Smooth muscle cell (in vitro differentiated cells): ENCODE measurements around the gene NOTUM. TPM values are rescaled to one million over a fixed set of nuclear protein-coding genes. Genes with fewer than 3 reads are reported as not detected.

Source experiments
- DNase-seq: peaks from one replicate; lab custom pipeline; 2025; ENCODE audit not compliant: unreplicated experiment; lab: John Stamatoyannopoulos, UW
- H2AFZ ChIP-seq: fragments of 200-600 bp; sonication (generic); 2 replicates; pipeline ENCODE4 v1.6.0; 2016; ENCODE audit warnings: antibody characterized with exemption, low read depth, mild to moderate bottlenecking
- H3F3A ChIP-seq: fragments of 200-600 bp; sonication (generic); 2 replicates; pipeline ENCODE4 v1.6.0; 2017; ENCODE audit warnings: antibody characterized with exemption, low read depth
- H3K27ac ChIP-seq: fragments of 200-600 bp; sonication (generic); 2 replicates; pipeline ENCODE4 v1.5.1; 2016; ENCODE audit warnings: low read depth, mild to moderate bottlenecking
- H3K27me3 ChIP-seq: fragments of 200-600 bp; sonication (generic); 2 replicates; pipeline ENCODE4 v1.6.1; 2016; ENCODE audit warnings: low read depth, mild to moderate bottlenecking
- H3K36me3 ChIP-seq: fragments of 200-600 bp; sonication (generic); 2 replicates; pipeline ENCODE4 v1.5.1; 2016; ENCODE audit warnings: low read depth
- H3K4me1 ChIP-seq: fragments of 200-600 bp; sonication (generic); 2 replicates; pipeline ENCODE4 v1.5.1; 2016; ENCODE audit warnings: low read depth
- H3K4me2 ChIP-seq: fragments of 200-600 bp; sonication (generic); 2 replicates; pipeline ENCODE4 v1.6.0; 2016; ENCODE audit warnings: mild to moderate bottlenecking
- H3K4me3 ChIP-seq: fragments of 200-600 bp; sonication (generic); 2 replicates; pipeline ENCODE4 v1.5.1; 2016; ENCODE audit warnings: mild to moderate bottlenecking
- H3K79me2 ChIP-seq: fragments of 200-600 bp; sonication (generic); 2 replicates; pipeline ENCODE4 v1.6.0; 2016; ENCODE audit warnings: low read depth, mild to moderate bottlenecking
- H3K9ac ChIP-seq: fragments of 200-600 bp; sonication (generic); 2 replicates; pipeline ENCODE4 v1.6.0; 2016; ENCODE audit warnings: low read depth
- H3K9me3 ChIP-seq: fragments of 200-600 bp; sonication (generic); replicated peaks from 2 replicates; pipeline ENCODE4 v1.5.1; 2016; ENCODE audit warnings: low read depth
- H4K20me1 ChIP-seq: fragments of 200-600 bp; sonication (generic); 2 replicates; pipeline ENCODE4 v1.6.0; 2016; ENCODE audit warnings: low read depth
- CTCF ChIP-seq: fragments of 200-600 bp; sonication (generic); IDR thresholded peaks from 2 replicates; pipeline ENCODE4 v1.5.1; 2017; ENCODE audit warnings: borderline replicate concordance, mild to moderate bottlenecking, antibody characterized with exemption; ENCODE audit not compliant: insufficient read depth, poor library complexity, severe bottlenecking
- WGBS: methylation state at CpG from one replicate; pipeline ENCODE4 v1.1.7; 2016; ENCODE audit warnings: low lambda C conversion rate; 5-methylcytosine and 5-hydroxymethylcytosine counted together
- polyA plus RNA-seq: library from polyadenylated mRNA; unstranded; fragments of >200 nt; fragmentation: Nextera tagmentation; extraction: Ambion mirVana; gene quantifications from 2 replicates; pipeline ENCODE4 v1.2.1, GENCODE V29; 2016
- total RNA-seq: library from RNA; depleted of rRNA; stranded (reverse); fragments of >200 nt; gene quantifications from 2 replicates; pipeline ENCODE4 v1.2.3, GENCODE V29; 2014

Gene NOTUM
- total and polyA plus RNA-seq, 2 experiments from 2014 or later, result 0.90 to 2.9 TPM

- Histone ChIP-seq H3K9me3 (no peaks in the 10 kb centered on the region), H2AFZ (no peak overlapping the region), H3F3A (peaks cover 10% of the 10 kb centered on the region), H3K4me1 (peaks cover 32% of the 10 kb centered on the region), H3K9ac (peak overlapping the region; percentile 49), H4K20me1 (peaks cover 82% of the 10 kb centered on the region), H3K79me2 (peaks cover 82% of the 10 kb centered on the region), H3K27ac (peak overlapping the region; percentile 72), H3K4me3 (peak overlapping the region; percentile 31), H3K36me3 (no peaks in the 10 kb centered on the region), H3K4me2 (peak overlapping the region; percentile 84), H3K27me3 (no peaks in the 10 kb centered on the region)
- WGBS, result 11% methylated on average over 30 of the region's 32 CpGs
- peak; percentile 50 for DNase-seq
- no peak for TF ChIP-seq CTCF
These were observed 37.4 kb downstream of the NOTUM start for GRCh38 chr17:81923302-81924260.

- DNase-seq, result no peak
- Histone ChIP-seq H3K36me3 (no peaks in the 10 kb centered on the region), H3K27ac (peak overlapping the region; percentile 72), H4K20me1 (peaks cover 87% of the 10 kb centered on the region), H3K9me3 (no peaks in the 10 kb centered on the region), H3K9ac (no peak overlapping the region), H3K27me3 (no peaks in the 10 kb centered on the region), H2AFZ (no peak overlapping the region), H3F3A (peaks cover 15% of the 10 kb centered on the region), H3K4me3 (peak overlapping the region; percentile 31), H3K4me1 (peaks cover 28% of the 10 kb centered on the region), H3K79me2 (peaks cover 90% of the 10 kb centered on the region), H3K4me2 (peak overlapping the region; percentile 84)
- 89% methylated on average over 58 of the region's 58 CpGs for WGBS
- no peak for TF ChIP-seq CTCF
These were observed 38.3 kb downstream of the NOTUM start for GRCh38 chr17:81922566-81923301.

GRCh38 chr17:81921996-81922565 lies 38.9 kb downstream of the NOTUM start:
- H3F3A ChIP-seq, result peaks cover 14% of the 10 kb centered on the region
- H3K36me3 ChIP-seq, result no peaks in the 10 kb centered on the region
- TF ChIP-seq CTCF, result no peak
- WGBS, result 97% methylated on average over 23 of the region's 23 CpGs
- H3K79me2 ChIP-seq, result peaks cover 96% of the 10 kb centered on the region
- no peaks in the 10 kb centered on the region for H3K27me3 ChIP-seq
- no peak for DNase-seq
- no peak overlapping the region for H3K4me2 ChIP-seq
- H3K27ac ChIP-seq, result no peak overlapping the region
- H3K4me3 ChIP-seq, result no peak overlapping the region
- H4K20me1 ChIP-seq, result peaks cover 90% of the 10 kb centered on the region
- no peak overlapping the region for H3K9ac ChIP-seq
- peaks cover 30% of the 10 kb centered on the region for H3K4me1 ChIP-seq
- no peaks in the 10 kb centered on the region for H3K9me3 ChIP-seq
- no peak overlapping the region for H2AFZ ChIP-seq
